ENCODE measurements around the gene RPS6KA5. TPM values are rescaled to one million over a fixed set of nuclear protein-coding genes. Genes with fewer than 3 reads are reported as not detected.

RPS6KA5 gene
- total RNA-seq, 1 donor = 0.86 TPM

DNA sequence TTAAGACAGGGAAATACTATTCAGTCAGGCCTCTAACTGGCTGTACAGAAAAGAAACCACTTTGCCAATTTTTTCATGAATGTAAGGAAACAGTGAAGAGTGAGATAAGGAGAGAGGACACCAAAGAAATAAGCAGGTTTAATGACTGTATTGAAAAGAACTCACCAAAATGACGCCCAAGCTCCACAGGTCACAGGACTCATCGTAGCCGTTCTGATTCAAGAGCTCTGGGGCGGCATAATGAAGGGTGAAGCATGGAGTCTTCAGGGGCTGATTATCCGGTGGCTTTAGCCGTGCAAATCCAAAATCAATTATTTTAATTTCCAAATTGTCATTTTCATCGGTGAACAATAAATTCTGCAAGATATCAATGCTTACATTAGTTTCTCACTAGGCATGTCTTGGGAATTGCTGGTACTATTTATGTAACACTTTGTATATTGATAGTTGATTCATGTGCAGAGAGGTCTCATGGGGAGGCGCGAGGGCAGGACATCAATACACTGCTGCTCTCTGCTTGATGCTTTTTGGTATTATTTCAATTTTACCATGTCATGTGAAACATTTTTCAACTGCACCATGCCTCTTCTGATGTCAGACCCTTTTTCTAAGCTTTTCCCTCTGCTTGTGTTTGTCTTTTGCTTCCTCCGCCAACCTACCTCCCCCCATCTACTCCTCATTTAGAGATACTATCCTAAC is 170.0 kb downstream of the RPS6KA5 start:
- no peak overlapping the region for H3K4me3 ChIP-seq (ENCODE audit: low read depth, low read length)
- TF ChIP-seq, protein P1, sequence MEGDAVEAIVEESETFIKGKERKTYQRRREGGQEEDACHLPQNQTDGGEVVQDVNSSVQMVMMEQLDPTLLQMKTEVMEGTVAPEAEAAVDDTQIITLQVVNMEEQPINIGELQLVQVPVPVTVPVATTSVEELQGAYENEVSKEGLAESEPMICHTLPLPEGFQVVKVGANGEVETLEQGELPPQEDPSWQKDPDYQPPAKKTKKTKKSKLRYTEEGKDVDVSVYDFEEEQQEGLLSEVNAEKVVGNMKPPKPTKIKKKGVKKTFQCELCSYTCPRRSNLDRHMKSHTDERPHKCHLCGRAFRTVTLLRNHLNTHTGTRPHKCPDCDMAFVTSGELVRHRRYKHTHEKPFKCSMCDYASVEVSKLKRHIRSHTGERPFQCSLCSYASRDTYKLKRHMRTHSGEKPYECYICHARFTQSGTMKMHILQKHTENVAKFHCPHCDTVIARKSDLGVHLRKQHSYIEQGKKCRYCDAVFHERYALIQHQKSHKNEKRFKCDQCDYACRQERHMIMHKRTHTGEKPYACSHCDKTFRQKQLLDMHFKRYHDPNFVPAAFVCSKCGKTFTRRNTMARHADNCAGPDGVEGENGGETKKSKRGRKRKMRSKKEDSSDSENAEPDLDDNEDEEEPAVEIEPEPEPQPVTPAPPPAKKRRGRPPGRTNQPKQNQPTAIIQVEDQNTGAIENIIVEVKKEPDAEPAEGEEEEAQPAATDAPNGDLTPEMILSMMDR (IDR thresholded peaks at IDR 0.05; ENCODE audit: insufficient read depth, low read depth, low read length) = no peak
- DNase-seq (ENCODE audit: low read depth) = no peak

DNA sequence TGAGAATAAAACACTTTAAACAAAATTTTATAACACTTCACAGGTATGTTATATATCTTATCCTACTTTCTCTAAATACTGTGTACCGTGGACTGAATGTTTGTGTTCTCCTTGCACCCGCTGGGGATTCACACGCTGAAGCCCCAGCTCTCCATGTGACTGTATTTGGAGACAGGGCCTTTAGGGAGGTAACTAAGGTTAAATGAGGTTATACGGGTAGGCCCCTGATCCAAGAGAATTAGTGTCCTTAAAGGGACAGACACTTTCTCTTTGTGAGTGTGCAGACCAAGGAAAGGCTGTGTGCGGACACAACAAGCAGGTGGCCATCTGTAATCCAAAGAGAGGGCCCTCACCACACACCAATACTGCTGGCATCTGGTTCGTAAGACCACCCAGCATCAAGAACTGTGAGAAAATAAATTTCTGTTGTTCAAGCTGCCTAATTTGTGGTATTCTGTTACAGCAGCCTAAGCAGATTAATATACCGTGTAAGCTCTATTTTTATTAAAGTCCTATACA is 174.1 kb downstream of the RPS6KA5 start:
- no peak for DNase-seq (ENCODE audit: low read depth)
- TF ChIP-seq, protein P1 (IDR thresholded peaks at IDR 0.05; ENCODE audit: insufficient read depth, low read depth, low read length) = no peak
- no peak overlapping the region for H3K4me3 ChIP-seq (ENCODE audit: low read depth, low read length)

DNA sequence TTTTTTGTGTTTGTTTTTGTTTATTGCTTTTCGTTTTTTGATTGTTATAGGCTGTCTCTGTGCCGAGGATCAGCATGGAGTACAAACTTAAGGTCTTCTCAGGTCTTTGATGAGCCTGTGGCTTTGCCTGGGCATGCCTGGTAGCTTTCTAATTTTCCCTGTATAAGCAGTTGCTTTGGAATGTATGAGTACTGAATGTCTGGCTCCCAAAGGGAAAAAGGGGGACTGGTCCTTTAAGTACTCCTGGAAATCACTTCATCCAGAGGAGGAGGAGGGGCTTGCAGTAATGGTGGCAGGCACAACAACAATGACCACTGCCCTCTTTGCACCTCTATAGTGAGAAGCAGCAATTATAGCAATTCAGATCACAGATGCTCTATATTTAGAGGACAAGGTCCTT is 176.7 kb downstream of the RPS6KA5 start:
- H3K4me3 ChIP-seq (ENCODE audit: low read depth, low read length) = no peak overlapping the region
- no peak for DNase-seq (ENCODE audit: low read depth)
- TF ChIP-seq, protein P1 (IDR thresholded peaks at IDR 0.05; ENCODE audit: insufficient read depth, low read depth, low read length) = no peak

DNA sequence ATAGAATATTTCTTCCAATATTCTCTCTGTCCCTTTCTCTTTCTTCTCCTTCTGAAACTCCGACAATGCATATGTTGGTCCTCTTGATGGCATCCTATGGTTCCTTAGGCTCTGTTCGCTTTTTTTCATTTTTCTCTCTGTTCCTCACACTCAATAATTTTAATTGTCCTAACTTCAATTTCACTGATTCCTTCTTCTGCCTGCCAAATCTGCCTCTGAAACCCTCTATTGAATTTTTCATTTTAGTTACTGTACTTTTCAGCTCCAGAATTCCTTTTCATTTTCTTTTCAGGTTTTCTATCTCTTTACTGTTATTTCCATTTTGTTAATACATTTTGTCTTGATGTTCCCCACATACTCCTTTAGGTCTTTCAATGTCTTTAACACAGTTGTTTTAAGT is 177.2 kb downstream of the RPS6KA5 start:
- no peak for DNase-seq (ENCODE audit: low read depth)
- H3K4me3 ChIP-seq (ENCODE audit: low read depth, low read length) = no peak overlapping the region
- TF ChIP-seq, protein P1 (IDR thresholded peaks at IDR 0.05; ENCODE audit: insufficient read depth, low read depth, low read length) = no peak

DNA sequence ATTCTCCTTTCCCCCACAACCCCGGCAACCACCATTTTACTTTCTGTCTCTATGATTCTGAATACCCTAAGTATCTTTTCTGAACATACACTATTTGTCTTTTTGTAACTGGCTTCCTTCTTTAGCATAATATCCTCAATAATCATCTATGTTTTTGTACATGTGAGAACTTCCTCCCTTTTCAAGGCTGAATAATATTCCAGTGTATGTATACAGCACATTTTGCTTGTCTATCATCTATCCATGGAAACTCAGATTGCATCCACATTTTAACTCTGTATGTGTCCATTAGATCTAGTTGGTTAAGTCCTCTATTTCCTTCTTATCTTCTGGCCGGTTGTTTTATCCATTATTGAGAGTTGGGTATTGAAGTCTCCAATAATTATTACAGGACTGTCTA is 180.2 kb downstream of the RPS6KA5 start:
- no peak overlapping the region for H3K4me3 ChIP-seq (ENCODE audit: low read depth, low read length)

DNA sequence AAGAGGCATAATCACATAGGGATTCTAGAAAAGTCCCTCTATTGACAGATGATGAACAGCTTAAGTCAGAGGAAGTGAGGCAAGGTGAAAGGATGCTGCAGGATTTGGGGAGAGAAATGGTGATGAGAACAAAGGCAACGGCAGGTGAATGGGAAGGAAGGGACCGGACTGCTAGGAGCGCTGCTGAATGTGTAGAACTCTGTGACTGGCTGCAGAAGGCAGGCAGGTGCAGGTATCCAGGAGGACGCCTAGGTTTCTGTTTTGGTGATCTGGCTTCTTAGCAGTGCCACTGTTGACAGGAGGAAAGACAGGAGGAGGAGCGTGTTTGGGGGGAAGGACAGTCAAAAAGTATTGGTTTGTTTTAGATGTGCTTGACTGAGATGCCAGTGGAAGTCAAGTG is 185.8 kb downstream of the RPS6KA5 start:
- no peak for DNase-seq (ENCODE audit: low read depth)
- TF ChIP-seq, protein P1 (IDR thresholded peaks at IDR 0.05; ENCODE audit: insufficient read depth, low read depth, low read length) = no peak

More for the DNA sequence above, 180.2 kb downstream of the RPS6KA5 start:
- TF ChIP-seq, protein P1 (IDR thresholded peaks at IDR 0.05; ENCODE audit: insufficient read depth, low read depth, low read length) = no peak
- DNase-seq (ENCODE audit: low read depth) = no peak

More for the DNA sequence above, 185.8 kb downstream of the RPS6KA5 start:
- H3K4me3 ChIP-seq (ENCODE audit: low read depth, low read length) = no peak overlapping the region
